Uterus (tissue), 4 donors: ENCODE measurements around the gene NUPR1. TPM values are rescaled to one million over a fixed set of nuclear protein-coding genes. Genes with fewer than 3 reads are reported as not detected.

Experiments used
- DNase-seq, 2 donors: peaks; one replicate each; pipeline ENCODE4 v3.0.0-alpha.2; 2019 to 2020
- H3K27ac ChIP-seq, 2 donors: fragments of 200-600 bp; sonication (generic); 1 replicate in 1 of 2; 2 replicates in 1 of 2; pipeline ENCODE4 v1.5.1; 2016 to 2018
- H3K27me3 ChIP-seq, 2 donors: fragments of 200-600 bp; sonication (generic); one replicate each; pipeline ENCODE4 v1.5.1; 2018 to 2019; ENCODE audit warnings: control low read depth in 1 of 2
- H3K36me3 ChIP-seq, 2 donors: fragments of 200-600 bp; sonication (generic); one replicate each; pipeline ENCODE4 v1.5.1; 2019; ENCODE audit warnings: control low read depth in 1 of 2
- H3K4me1 ChIP-seq, 2 donors: fragments of 200-600 bp; sonication (generic); one replicate each; pipeline ENCODE4 v1.5.1; 2018 to 2019; ENCODE audit warnings: control low read depth in 1 of 2
- H3K4me3 ChIP-seq, 2 donors: fragments of 200-600 bp; sonication (generic); 1 replicate in 1 of 2; 2 replicates in 1 of 2; pipeline ENCODE4 v1.5.1; 2018 to 2019; ENCODE audit warnings: mild to moderate bottlenecking in 1 of 2
- H3K9me3 ChIP-seq, 2 donors: fragments of 200-600 bp; sonication (generic); one replicate each; pipeline ENCODE4 v1.5.1; 2019; ENCODE audit warnings: control low read depth in 1 of 2
- POLR2A ChIP-seq, 2 donors: fragments of 450-650 bp; IDR thresholded peaks; one replicate each; pipeline ENCODE4 v1.6.1; 2016; ENCODE audit warnings: antibody characterized with exemption in 2 of 2, mild to moderate bottlenecking in 1 of 2, moderate library complexity in 1 of 2
- intact Hi-C: fragments of 100-400 bp; cut with DNase I; formaldehyde crosslinking; loops from one replicate; pipeline ENCODE4 v1.15.1; 2023; ENCODE audit warnings: low total_unique reads
- total RNA-seq, 4 donors: library from RNA; depleted of rRNA in 3 of 4; stranded (reverse); fragments of >200 nt in 3 of 4; gene quantifications; one replicate each; pipeline versions ENCODE4 v1.1.0 to v1.2.4, GENCODE V29; 2014 to 2023
- TF ChIP-seq, protein P1 (sequence below), 4 experiments: fragments of 200-600 bp in 2 of 4; fragments of 450-650 bp in 2 of 4; sonication (generic) in 2 of 4; IDR thresholded peaks; one replicate each; pipeline ENCODE4 v1.5.1; 2016 to 2019; ENCODE audit warnings: antibody characterized with exemption in 4 of 4, mild to moderate bottlenecking in 2 of 4, moderate library complexity in 1 of 4
- donor health status: DM: yes; HTN: yes; CAD: no.

Gene NUPR1
- total RNA-seq, 4 donors from 2014 or later: 7.3 to 81.1 (median 18.4) TPM

GRCh38 chr16:28514246-28514645 lies 24.5 kb downstream of the NUPR1 start:
- H3K27me3 ChIP-seq: no peaks in the 10 kb centered on the region
- no peak overlapping the region for H3K27ac ChIP-seq
- DNase-seq: no peak
- H3K4me3 ChIP-seq: no peak overlapping the region
- no peaks in the 10 kb centered on the region for H3K36me3 ChIP-seq
- no peaks in the 10 kb centered on the region for H3K9me3 ChIP-seq
- no peak for TF ChIP-seq POLR2A (IDR thresholded peaks at IDR 0.05)
- TF ChIP-seq, protein P1, sequence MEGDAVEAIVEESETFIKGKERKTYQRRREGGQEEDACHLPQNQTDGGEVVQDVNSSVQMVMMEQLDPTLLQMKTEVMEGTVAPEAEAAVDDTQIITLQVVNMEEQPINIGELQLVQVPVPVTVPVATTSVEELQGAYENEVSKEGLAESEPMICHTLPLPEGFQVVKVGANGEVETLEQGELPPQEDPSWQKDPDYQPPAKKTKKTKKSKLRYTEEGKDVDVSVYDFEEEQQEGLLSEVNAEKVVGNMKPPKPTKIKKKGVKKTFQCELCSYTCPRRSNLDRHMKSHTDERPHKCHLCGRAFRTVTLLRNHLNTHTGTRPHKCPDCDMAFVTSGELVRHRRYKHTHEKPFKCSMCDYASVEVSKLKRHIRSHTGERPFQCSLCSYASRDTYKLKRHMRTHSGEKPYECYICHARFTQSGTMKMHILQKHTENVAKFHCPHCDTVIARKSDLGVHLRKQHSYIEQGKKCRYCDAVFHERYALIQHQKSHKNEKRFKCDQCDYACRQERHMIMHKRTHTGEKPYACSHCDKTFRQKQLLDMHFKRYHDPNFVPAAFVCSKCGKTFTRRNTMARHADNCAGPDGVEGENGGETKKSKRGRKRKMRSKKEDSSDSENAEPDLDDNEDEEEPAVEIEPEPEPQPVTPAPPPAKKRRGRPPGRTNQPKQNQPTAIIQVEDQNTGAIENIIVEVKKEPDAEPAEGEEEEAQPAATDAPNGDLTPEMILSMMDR (IDR thresholded peaks at IDR 0.05): no peak
- intact Hi-C loops: no loop called here
- H3K4me1 ChIP-seq: no peaks in the 10 kb centered on the region

- Histone ChIP-seq H3K27ac (no peak overlapping the region), H3K4me1 (no peaks in the 10 kb centered on the region), H3K27me3 (no peaks in the 10 kb centered on the region), H3K36me3 (no peaks in the 10 kb centered on the region), H3K4me3 (no peak overlapping the region), H3K9me3 (no peaks in the 10 kb centered on the region)
- no peak for TF ChIP-seq POLR2A (IDR thresholded peaks at IDR 0.05)
- TF ChIP-seq, protein P1 (IDR thresholded peaks at IDR 0.05): no peak
- no peak for DNase-seq
- intact Hi-C loops: no loop called here
Measured at GRCh38 chr16:28513484-28514181, 25.1 kb downstream of the NUPR1 start.

DNA sequence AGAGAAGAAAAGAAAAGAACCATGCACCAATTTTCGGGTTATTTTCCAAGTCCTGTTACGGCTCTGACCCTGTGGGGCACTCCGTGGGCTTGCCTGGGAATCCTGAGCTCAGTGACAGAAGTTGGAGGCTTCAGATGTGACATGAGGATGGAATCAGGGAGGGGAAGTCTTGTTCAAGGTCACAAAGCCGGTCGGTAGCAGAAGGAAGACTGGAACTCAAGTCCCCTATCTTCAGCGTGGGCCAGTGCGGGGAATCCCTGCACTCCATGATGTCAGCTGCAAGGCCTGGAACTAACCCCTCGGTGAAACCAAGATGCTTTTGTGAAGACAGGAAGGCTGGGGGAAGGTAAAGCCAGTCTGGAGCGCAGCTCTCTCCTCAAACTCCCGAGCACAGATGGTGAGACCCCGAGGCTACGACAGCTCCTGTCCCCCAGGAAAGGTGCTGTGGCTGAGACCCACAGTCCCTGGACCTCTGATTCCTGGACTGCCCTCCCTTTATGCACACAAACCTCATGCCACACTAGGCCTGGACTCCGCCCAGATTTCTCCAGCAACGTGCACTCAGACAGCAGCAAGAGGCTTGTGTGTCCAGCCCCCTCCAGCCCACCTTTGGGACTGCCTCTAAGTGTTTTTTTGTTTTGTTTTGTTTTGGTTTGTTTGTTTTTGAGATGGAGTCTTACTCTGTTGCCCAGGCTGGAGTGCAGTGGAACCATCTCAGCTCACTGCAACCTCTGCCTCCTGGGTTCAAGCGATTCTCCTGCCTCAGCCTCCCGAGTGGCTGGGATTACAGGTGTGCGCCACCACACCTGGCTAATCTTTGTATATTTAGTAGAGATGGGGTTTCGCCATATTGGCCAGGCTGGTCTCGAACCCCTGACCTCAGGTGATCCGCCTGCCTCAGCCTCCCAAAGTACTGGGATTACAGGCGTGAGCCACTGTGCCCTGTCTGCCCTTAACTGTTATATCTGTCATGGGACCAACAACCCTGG lies 26.7 kb downstream of the NUPR1 start:
- no peaks in the 10 kb centered on the region for H3K36me3 ChIP-seq
- H3K9me3 ChIP-seq: no peaks in the 10 kb centered on the region
- no peak for DNase-seq
- TF ChIP-seq, protein P1 (IDR thresholded peaks at IDR 0.05): no peak
- TF ChIP-seq POLR2A (IDR thresholded peaks at IDR 0.05): no peak
- intact Hi-C loops: no loop called here
- no peak overlapping the region for H3K27ac ChIP-seq
- no peak overlapping the region for H3K4me3 ChIP-seq
- no peaks in the 10 kb centered on the region for H3K27me3 ChIP-seq
- H3K4me1 ChIP-seq: no peaks in the 10 kb centered on the region

DNA sequence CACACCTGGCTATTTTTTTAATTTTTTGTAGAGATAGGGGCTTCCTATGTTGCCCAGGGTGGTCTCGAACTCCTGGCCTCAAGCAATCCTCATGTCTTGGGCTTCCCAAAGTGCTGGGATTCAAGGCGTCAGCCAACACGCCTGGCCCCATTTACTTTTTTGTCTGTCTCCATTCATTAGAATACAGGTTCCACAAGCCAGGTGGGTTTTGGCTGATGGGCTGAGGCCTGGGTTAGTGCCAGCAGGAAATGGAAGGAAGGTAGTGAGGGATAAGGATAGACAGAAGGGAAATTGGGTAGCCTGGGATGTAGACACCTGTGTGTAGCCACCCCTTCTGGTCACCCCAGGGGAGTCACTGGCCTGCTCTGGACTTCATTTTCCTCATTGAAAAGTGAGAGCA lies 27.7 kb downstream of the NUPR1 start:
- Histone ChIP-seq H3K36me3 (no peaks in the 10 kb centered on the region), H3K27ac (no peak overlapping the region), H3K9me3 (no peaks in the 10 kb centered on the region), H3K27me3 (no peaks in the 10 kb centered on the region), H3K4me1 (no peaks in the 10 kb centered on the region), H3K4me3 (no peak overlapping the region)
- intact Hi-C loops: no loop called here
- no peak for TF ChIP-seq POLR2A (IDR thresholded peaks at IDR 0.05)
- TF ChIP-seq, protein P1 (IDR thresholded peaks at IDR 0.05): no peak
- DNase-seq: no peak
